ENCODE measurements around the gene POMT2. TPM values are rescaled to one million over a fixed set of nuclear protein-coding genes. Genes with fewer than 3 reads are reported as not detected.

The POMT2 gene
- total and polyA plus RNA-seq, 2 donors (not counting 3 experiments of a cell fraction or from before 2014, with no cell fraction given): 19.5 to 48.2 TPM

DNA sequence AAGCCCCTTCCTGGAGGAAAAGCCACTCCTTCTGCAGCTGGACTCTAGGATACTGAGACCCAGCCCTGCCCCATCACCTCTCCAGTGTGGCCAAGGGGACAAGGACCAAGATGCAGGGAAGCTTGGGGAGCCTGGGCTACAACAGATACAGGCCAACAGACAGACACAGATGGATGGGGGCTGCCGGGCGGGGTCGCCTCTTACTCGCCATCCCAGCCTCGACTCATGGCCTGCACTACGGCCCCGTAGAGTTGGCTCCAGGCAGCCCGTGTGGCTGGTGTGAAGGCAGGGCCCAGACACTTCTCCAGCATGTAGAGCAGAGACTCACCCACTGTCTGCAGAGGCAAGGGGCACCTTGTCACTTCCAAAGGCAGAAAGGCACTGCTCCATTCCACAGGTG lies 54.3 kb downstream of the POMT2 start:
- no peak overlapping the region for H3K27ac ChIP-seq (ENCODE audit: insufficient read depth, low read depth, low read length)
- H3K4me1 ChIP-seq (ENCODE audit: control insufficient read depth, extremely low read depth, insufficient read depth, low read length): no peaks in the 10 kb centered on the region
- H3K9me3 ChIP-seq (replicated peaks; ENCODE audit: control insufficient read depth, insufficient read depth, low read length): no peaks in the 10 kb centered on the region
- no peaks in the 10 kb centered on the region for H3K36me3 ChIP-seq (ENCODE audit: control insufficient read depth in 2 of 2, extremely low read depth in 1 of 2, insufficient read depth in 2 of 2, low read length in 2 of 2)
- no TSS peak for BruUV-seq (replicated peaks)
- H3K9ac ChIP-seq (replicated peaks; ENCODE audit: extremely low read depth, insufficient read depth, low read length): no peak overlapping the region
- H3K27me3 ChIP-seq (ENCODE audit: control insufficient read depth in 2 of 2, insufficient read depth in 2 of 2, low read length in 2 of 2): peaks cover 24% of the 10 kb centered on the region in 2 experiments
- no peak for FAIRE-seq
- ChIA-PET POLR2A (no interaction called here), CTCF (interaction anchor here (2.4 kb wide), 1 partner anchor 50 kb away, joined by 7 read pairs; no protein-coding TSS in a partner anchor)
- H3K4me3 ChIP-seq (replicated peaks in 1 of 3; ENCODE audit: insufficient read depth in 1 of 3, low read depth in 1 of 3, low read length in 3 of 3): no peak overlapping the region
- no peak for DNase-seq (ENCODE audit: low read depth, low spot score)
- intact Hi-C loops (cut with micrococcal nuclease): no loop called here
- H3K4me2 ChIP-seq (ENCODE audit: insufficient read depth, low read length): no peak overlapping the region
- H3K79me2 ChIP-seq (ENCODE audit: control insufficient read depth, insufficient read depth, low read length): no peaks in the 10 kb centered on the region
- no peak overlapping the region for H2AFZ ChIP-seq (ENCODE audit: low read depth, low read length)
- no peak for TF ChIP-seq GATA2 (IDR thresholded peaks at IDR 0.05; ENCODE audit: insufficient read depth, insufficient read length, low read depth, low read length)
- no peak for TF ChIP-seq CTCF (IDR thresholded peaks at IDR 0.05; ENCODE audit: extremely low read depth in 1 of 2, insufficient read depth in 1 of 2, low read depth in 1 of 2, low read length in 2 of 2)
- no peak for TF ChIP-seq JUN (IDR thresholded peaks at IDR 0.05; ENCODE audit: borderline replicate concordance, insufficient read depth, insufficient read length, low read depth)
- no peak for TF ChIP-seq POLR2A (IDR thresholded peaks at IDR 0.05; ENCODE audit: low read depth, low read length)
- no peak for TF ChIP-seq POLR2AphosphoS5 (IDR thresholded peaks at IDR 0.05; ENCODE audit: insufficient read depth, low read depth, low read length)
- TF ChIP-seq MYC (IDR thresholded peaks at IDR 0.05; ENCODE audit: low read depth, low read length): no peak
- no peak for TF ChIP-seq EZH2 (IDR thresholded peaks at IDR 0.05; ENCODE audit: borderline replicate concordance, low read depth, low read length, severe bottlenecking)
- TF ChIP-seq FOS (IDR thresholded peaks at IDR 0.05; ENCODE audit: borderline replicate concordance, insufficient read depth, low read length): no peak
- TF ChIP-seq, protein P1, sequence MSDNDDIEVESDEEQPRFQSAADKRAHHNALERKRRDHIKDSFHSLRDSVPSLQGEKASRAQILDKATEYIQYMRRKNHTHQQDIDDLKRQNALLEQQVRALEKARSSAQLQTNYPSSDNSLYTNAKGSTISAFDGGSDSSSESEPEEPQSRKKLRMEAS (IDR thresholded peaks at IDR 0.05; ENCODE audit: insufficient read depth, insufficient read length): no peak
- no peaks in the 10 kb centered on the region for H4K20me1 ChIP-seq (replicated peaks; ENCODE audit: control insufficient read depth, extremely low read depth, insufficient read depth, low read length)
- dilution Hi-C loops (cut with MboI; ENCODE audit: extremely low pct_ligation_motif_present, low sequenced_read_pairs): no loop called here
- no peaks in the 10 kb centered on the region for H3K9me1 ChIP-seq (replicated peaks; ENCODE audit: control insufficient read depth, extremely low read depth, insufficient read depth, low read length)
